NCI-H1930 (cell line): ENCODE data around the gene THAP2.

Experiments used
- DNase-seq, 2 experiments: peaks; one replicate each; lab custom pipeline; 2025; lab: John Stamatoyannopoulos, UW

THAP2 gene

DNA sequence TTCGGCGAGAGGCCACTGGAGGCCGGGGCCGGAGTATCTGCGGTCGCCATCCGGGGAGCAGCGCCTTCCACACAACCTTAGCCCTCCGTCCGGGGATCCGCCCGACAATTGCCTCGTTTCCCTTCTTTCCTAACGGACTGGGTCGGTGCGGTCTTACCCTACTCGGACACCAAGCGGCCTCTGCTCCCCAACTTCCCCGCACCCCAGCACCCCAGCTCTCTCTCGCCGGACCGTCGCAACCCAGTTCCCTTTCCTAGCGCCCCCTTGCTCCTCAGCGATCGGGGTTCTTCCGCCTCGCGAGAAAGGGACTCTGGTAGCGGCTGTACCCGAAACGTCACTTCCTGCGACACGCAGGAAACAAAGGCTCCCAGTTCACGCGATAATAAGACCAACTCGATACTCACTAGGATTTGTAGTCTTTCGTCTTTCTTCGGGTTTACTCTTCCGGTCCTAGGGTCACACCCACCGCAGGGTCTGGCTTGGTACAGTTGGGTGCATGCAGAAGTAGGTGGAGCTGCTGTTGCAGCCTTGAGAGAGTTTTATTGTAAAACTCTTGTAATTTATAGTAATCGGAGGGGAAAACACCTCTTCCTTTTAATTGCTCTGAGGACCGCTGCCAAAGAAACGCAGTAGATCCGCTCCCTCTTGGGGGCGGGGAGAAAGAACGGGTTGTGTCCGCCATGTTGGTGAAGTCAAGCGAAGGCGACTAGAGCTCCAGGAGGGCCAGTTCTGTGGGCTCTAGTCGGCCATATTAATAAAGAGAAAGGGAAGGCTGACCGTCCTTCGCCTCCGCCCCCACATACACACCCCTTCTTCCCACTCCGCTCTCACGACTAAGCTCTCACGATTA, at the start of gene THAP2, which contains the start of gene ZFC3H1:
TSS of gene THAP2 (plus strand) at position 741 of the 850 bp plus-strand sequence. CDS start 209 bp downstream, outside the sequence.
TSS of gene ZFC3H1 (minus strand) at position 288 of the 850 bp plus-strand sequence. CDS start at position 50, 238 bp downstream.
- DNase-seq = peak; percentile 95 to 96

DNA sequence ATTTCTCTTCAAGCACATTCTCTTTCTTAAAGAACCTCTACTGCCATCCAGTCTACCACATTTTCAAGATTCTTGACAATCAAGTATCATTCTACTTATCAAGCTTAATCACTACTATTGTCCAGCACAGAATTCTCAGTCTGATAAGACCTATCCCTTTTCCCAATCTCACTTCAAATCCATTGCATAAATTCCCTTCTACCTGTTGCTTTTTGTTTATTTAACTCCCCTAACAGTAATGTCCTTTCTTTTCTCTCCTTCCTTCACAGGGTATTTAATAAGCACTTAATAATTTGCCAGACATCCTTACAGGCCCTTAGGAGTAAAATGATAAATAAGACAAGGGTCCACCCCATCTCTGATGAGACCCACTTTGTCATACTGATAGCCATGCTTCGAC, 42.2 kb upstream of the THAP2 start:
- DNase-seq = no peak

DNA sequence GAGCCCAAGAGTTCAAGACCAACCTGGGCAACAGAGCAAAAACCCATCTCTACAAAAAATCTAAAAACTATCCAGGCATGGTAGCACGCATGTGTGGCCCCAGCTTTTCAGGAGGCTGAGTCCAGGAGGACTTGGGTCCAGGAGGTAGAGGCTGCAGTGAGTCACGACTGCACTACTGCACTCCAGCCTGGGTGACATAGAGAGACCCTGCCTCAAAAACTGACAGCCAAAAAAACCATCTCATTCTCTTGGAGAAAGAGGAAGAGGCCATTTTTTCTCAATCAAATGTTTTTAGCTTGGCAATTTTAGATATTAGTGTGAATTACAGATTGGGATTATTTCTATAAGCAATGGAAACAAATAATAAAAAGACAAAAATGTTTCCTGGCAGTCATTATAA, 38.6 kb upstream of the THAP2 start:
- no peak for DNase-seq

DNA sequence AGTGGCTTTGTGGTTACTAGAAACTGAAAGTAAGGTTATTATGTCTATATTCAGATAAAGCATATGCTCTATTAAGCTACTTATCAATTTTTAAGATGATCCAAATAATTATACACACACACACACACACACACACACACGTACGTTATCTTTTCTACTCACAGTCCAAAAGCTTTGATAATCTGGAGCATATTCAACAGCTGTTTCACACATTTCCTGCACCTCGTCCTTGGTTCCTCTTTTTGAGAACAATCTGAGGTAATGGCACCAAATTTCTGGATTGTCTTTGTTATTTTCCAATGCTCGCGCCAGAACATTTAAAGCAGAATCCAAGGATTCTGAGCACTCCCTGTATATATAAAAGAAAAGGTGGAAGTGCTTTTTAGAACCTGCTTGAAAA, 38.0 kb upstream of the THAP2 start:
- no peak for DNase-seq

DNA sequence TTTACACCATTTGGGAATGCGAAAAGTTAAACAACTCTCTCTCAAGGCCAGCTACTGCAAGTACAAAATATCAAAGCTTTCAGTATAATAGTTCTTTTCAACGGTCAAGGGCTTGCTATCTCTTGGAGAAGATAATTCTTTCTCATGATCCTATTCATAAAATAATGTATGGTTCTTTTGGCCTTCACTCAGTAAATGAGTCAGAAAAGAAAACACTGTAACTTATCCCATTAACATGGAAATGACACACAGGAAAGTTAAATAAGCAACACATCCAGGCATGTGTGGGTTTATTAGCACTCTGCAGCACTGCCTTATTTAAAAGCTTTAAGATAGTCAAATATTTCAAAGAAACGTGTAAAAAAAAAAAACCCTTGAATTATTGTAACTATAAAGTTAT, 37.3 kb upstream of the THAP2 start:
- no peak for DNase-seq

DNA sequence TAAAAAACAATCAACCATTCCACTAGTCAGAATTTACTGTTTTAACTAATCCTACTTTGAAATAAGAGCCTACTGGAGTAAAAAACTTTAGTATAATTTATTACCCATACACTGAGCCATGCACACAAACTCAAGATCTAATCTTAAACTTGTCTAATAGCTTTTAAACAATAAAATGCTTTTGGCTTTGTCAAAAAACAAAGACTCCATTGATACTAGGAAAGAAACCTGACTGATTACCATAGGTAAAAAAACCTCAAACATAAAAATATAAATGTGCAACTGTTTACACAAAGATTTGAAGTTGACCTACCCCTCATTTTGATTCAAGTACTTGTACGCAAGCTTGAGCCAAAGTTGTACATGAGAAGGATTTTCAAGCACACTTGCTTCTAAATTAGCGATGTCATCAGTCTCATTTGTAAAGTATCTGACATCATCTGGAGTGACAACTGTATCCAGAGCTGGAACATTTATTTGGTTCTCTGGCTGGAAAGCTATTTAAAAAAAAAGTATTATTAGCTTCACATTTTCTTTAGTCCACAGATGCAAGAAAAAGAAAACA, 36.6 kb upstream of the THAP2 start:
- DNase-seq = no peak

DNA sequence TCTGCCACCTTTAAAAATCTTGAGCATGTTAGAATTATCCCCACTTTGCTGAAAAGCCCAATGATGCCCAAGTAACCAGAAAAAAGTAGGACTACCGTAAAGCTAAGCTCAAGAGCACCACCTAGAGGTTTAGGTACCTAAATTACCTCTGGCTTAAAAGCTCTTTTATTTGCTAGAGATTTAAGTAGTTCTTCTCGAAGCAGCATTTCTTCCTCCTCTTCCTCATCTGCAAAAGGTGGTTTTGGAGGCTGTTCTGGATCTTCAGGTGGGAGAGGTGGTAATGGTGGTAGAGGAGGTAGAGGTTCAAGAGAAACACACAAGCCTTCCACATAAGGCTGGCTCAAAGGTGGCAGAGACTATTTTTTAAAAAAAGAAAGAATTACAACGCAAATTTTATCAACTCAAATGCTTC, 27.4 kb upstream of the THAP2 start:
- peak; percentile 10 to 18 for DNase-seq

DNA sequence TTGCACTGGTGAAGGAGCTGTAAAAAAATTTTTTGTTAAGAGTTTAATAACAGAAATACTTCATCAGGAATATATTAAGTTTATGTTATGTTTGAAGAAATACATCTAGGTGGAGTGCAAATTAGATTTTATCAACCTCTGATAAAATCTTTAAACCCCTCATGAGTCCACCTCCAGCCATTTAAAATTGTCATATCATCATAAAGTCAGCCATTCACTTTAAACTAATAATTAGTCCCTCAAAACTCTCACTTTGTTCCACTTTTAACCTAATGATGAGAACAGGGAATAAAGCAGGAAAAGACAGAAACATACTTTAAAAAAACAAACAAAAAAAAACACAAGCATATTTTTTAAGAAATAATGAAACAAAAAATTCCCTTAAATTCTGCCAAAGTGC, 25.6 kb upstream of the THAP2 start:
- DNase-seq = no peak

DNA sequence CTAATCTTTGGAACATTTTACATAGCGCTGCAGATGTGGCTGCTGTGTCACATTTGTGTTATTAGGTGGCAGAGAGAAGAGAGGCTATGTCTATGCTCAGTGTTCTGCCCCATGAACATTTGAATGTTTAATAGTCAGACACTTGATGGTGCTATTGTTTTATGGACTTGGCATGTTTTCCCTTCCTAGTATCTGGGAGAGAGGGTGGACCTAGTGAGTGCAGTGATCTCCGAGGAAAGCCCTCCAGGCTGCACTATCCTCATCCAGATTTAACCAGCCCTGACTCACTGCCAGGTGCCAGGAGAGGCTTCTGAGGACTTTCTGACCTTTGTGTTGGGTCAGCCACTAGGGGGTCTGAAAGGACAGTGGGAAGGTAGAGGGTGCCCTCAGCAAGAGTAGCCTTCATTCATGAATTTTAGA, 24.8 kb upstream of the THAP2 start:
- no peak for DNase-seq

DNA sequence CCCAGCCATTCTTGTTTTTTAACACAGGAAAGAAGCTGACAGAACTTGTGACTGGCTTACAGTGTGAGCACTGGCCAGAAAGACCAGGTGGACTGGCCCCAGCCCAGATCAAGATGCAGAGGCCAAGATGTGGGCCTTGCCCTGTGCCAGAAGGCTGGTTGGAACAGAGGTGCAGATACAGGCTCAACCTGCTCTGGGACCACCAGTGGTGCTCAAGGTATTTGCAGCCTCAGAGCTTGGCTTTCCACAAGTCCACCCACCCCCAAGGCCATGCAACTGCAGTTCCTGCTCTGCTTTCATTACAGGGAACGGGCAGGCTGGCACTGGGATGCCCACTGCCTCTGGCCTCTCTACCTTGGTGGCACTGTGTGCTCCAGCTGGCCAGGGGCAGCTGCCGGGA, 23.8 kb upstream of the THAP2 start:
- DNase-seq = no peak

DNA sequence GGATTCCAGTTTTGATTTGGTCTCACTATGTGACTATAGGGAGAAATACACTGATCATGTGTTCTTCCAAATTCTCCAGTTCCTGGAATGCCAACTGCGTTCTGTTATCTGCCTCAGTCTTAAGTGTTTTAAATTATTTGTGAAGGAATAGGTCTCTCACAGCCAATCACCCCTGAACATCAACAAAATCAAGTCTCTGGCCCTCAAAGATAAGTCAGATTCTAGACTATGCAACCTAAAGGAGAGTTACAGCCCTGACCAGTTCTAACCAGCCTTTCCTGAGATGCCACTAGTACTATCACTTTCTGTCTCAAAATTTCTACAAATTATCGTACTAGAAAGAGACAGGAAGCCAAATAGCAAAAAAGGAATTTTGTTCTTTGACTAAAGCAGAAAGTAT, 22.7 kb upstream of the THAP2 start:
- no peak for DNase-seq

DNA sequence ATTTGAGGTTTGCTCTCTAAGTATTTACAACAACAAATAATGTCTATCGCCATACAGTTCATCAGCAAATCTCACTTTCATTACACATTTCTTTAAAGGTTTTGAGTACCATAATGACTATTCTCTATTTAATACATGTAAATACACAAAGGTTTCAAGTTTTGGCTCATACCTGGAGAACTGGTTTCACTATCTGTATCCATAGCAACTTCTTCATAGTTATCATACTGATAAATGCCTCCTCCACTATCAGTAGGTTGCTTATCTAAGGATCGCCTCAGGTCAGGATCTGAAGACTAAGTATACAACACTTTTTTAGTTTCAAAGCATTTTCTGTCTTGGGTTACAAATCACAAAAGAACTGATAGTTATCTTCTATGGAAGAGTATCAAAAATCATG, 21.8 kb upstream of the THAP2 start:
- DNase-seq = no peak

DNA sequence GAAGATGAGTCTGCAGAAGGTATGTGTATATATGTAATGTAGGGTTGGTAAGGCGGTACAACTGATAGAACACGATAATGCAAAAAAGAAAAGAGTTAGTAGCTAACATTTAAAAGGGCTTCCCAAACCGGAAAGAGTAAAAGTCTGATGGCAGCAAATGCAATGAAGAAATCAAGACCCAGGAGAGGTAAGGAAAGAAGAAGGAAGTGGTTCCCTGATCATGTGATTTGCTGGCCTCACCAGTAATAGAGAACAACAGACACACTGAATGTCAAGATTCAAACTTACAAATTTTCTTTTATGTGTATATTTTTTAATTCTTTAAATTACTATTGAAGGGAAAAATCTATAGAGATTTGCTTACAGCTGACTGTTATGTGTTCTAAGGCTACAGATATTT, 18.8 kb upstream of the THAP2 start:
- DNase-seq = no peak

DNA sequence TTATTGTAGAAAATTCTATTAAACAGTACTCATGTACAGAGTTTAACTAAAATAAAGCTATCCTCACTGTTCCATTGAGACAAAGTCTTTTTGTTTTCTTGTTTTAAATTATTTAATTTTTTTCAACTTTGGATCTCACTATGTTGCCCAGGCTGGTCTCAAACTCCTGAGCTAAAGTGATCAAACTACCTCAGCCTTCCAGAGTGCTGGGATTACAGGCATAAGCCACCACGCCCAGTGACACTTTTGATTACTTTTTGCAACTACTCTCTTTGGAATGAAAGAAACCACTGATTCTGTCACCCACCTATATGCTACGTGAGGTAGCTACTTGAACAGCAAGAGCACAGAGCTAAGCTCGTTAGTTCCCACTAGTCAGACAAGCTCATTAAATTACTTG, 17.6 kb upstream of the THAP2 start:
- DNase-seq = no peak

DNA sequence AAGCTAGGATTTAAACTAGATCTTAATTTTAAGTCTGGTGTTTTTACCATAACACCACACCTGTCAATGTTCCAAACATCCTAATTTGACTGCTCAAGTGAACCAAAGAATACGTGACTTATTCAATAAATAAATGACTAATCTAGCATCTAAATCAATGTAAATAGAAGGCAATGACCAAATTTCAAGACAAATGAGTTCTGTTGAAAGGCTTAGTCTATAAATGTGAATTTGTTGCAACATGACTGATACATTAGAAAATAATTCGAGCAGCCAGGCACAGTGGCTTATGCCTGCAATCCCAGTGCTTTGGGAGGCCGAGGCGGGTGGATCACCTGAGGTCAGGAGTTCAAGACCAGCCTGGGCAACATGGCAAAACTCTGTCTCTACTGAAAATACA, 15.6 kb upstream of the THAP2 start:
- DNase-seq = no peak

DNA sequence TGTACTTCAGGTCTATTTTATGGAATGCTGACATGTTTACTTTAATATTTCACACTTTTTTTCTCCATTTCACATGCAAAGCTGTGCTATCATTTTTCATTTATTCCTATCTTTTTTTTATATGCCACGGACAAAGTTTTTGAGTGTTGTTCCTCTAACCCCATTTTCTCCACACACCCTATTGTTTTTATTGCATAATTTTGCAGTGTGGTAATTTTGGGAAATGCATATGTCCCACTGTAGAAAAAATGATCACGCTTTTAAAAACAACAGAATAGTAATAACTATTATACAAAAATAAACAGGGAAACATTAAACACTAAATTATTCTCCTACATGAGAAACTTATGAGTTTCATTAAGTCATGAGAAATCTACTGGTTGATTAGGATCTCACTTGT, 14.7 kb upstream of the THAP2 start:
- no peak for DNase-seq

DNA sequence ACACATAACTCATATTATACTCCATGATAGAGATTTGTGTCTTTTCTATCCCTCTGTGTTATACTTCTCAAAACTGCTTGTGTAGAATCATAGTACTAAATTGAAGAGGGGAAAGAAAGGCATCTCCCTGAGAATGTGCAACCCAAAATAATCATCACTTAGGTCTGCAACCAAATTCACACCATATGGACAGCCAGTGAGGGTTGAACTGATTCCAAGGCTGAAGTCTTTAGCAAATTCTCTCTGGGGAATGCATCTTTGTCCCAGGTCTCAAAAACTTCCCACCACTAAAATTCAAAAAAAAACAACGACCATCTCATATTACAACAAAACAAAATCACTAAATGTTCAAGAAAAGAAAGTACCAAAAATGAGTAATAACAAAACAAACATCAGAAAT, 11.4 kb upstream of the THAP2 start:
- no peak for DNase-seq

DNA sequence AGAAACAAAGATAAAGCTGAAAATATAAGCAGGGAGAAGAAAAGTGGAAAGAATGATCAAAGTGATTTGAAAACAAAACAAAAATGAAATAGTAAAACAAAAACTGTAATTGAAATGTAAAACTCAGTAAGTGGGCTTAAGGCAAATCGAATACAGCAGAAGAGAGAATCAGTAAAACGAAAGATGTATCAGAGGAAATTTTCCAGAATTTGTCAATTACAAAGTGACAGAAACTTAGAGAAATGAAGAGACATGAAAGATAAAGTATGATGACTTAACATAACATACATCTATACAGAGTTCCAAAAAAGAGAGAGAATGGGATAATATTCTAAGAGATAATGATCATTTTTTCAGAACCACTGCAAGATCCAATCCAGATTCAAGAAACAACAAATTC, 11.0 kb upstream of the THAP2 start:
- no peak for DNase-seq

DNA sequence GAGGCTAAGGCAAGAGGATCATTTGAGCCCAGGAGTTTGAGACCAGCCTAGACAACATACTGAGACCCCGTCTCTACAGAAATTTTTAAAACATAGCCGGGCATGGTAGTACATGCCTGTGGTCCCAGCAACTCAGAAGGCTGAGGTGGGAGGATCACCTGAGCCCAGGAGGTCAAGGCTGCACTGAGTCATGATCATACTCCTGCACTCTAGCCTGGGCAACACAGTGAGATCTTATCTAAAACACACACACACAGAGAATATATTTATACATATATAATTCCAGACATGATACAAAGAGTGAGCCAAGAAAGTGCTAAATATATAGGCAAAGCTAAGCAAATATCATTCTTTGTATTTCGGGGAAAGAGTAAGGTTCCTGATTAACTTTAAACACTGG, 9.9 kb upstream of the THAP2 start:
- no peak for DNase-seq

DNA sequence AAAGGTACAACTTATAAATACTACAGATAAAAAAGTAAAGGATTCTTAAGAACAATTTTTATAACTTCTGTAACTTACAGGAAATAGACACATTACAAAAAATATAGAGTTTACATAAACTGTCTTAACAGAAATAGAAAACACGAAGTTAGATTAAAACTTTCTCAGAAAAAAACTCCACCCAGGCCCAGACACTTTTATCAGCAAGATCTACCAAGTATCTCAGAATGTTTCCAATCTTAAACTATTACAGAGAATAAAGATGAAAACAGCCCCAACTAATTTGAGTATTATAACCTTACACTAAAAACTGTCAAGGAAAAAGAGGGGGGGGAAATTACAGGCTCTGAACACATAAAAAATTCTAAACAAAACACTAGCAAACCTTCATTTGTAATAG, 8.6 kb upstream of the THAP2 start:
- DNase-seq = no peak

DNA sequence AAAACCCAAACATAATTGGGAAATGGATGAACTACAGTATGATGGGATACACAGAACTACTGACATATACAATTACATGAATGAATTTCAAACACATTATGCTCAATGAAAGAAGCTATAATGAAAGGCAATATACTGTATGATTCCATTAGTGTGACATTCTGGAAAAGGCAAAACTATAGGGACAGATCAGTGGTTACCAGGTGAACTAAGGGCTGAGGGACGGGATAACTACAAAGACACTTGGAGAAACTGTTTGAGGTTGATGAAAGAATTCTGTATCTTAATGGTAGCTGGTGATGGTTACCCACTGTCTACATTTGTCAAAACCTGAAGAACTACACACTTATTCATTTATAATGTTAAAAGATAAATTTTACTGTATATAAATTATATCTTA, 8.2 kb upstream of the THAP2 start:
- DNase-seq = no peak

DNA sequence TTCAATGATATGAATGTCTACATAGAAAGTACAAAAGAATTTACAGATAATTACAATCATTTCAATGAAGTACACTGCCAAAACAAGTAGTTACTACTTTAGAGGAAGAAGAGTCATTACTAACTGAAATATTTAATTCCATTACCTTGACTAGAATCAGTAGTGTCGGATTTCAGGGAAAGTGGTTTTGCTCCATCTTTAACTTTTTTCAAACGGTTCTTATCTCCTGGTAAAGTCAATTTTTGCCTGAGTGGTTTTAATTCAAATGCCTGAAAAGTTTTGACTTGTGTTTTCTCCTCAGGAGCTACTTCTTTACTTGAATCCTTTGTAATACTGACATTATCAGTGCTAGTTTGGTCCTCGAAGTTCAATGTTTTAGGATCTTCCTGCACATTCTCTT, 7.4 kb upstream of the THAP2 start:
- DNase-seq = no peak

DNA sequence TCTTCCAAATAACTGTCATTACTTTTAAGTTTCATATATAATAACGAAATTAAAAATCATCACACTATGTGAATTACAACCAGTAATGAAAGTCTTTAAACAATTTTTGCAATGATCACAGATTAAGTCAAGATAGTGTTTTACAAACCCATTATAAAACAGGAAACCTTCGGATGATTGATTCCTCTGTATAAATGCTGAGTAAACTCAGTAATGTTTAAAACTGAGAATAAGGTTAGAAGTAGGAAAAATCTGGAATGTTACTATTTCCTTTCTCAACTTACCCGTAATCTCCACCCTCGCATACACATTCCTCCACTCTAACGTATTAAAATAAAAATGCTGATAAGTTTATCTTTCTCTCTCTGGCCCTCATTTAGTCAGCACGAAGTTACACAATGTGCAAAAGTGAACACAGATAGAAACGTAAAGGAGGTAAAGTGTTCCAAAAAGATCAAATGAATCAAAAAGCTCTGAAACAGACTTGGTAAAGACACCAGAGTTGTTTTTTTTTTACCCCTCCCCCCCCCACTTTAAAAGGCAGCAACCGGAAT, 2.0 kb upstream of the THAP2 start:
- DNase-seq = no peak
